ENCODE results near the gene PRKCZ.
"Not testable (repeated sequence)": the region's sequence is repeated elsewhere in the genome, so short reads cannot be mapped to it uniquely, and the experiment has no call there.

Gene PRKCZ

GRCh38 chr1:2090216-2090890 is 40.1 kb downstream of the PRKCZ start:
- DNase-seq, result no peak

GRCh38 chr1:2091611-2092604 is 41.7 kb downstream of the PRKCZ start:
- no peak for DNase-seq

- no peak for DNase-seq
Measured at GRCh38 chr1:2093055-2093454, 42.8 kb downstream of the PRKCZ start.

- DNase-seq, result no peak
Measured at GRCh38 chr1:2093636-2094035, 43.4 kb downstream of the PRKCZ start.

DNA sequence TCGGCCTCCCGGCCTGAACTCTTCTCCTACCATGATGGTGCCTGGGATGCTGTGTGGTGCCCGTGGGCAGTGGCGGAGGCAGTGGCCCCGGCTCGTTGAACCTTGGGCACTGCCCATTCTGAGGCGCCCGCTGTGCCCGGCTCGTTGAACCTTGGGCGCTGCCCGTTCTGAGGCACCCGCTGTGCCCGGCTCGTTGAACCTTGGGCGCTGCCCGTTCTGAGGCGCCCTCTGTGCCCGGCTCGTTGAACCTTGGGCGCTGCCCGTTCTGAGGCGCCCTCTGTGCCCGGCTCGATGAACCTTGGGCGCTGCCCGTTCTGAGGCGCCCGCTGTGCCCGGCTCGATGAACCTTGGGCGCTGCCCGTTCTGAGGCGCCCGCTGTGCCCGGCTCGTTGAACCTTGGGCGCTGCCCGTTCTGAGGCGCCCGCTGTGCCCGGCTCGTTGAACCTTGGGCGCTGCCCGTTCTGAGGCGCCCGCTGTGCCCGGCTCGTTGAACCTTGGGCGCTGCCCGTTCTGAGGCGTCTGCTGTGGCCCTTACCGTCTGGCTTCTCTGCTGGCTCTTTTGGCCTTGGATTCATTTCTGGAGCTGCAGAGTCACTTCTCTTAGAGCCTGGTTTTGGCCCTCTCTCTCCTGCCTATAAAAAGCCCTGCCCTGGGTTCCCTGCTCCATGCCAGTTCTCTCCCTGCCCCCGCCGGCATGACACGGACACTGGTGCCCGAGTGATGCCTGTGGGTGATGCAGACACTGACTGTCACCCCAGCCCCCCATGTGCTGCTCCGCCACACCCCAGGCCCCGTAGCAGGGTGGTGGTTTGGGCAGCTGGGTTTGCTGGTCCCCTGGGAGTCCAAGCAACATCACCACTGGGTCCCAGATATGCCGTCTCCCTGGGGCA is 44.3 kb downstream of the PRKCZ start:
- not testable (repeated sequence) for DNase-seq

GRCh38 chr1:2095394-2095793 is 45.2 kb downstream of the PRKCZ start:
- DNase-seq, result no peak

GRCh38 chr1:2095981-2096736 is 45.9 kb downstream of the PRKCZ start:
- no peak for DNase-seq

DNA sequence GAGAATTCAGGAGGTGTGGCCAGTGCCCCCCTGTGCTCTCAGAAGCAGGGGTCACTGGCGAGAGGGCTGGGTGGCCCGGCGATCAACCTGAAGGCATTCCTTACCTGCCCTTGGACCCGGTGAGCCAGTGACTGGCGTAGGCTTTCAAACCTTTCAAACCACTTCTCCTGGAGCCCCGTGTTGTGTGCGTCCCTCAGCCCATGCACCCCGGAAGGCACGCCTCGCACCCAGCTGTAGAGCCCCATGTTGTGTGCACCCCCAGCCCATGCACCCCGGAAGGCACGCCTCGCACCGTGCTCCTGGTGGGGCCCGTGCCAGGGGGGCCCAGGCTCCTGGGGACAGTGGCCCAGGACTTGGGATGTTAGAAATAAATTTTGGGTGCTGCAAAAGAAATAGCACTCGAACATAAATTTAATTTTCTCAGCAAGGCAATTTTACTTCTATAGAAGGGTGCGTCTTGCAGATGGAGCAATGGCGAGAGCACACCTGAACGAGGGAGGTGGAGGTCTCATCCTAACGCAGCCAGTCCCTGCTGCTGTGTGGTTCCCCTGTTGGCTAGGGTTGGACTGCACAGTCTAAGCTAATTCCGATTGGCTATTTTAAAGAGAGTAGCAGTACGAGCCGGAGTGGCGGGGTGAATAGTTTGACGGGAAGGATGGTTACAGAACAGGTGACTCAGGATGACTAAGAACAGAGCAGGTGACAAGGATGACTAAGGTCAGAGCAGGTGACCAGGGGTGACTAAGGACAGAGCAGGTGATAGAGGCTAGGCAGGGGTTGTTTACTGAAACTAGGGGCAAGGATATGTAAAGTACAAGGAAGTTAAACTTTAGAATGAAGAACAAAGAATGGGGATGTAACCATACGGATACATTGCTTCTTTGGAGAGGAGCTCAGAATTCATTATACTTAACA is 47.4 kb downstream of the PRKCZ start:
- no peak for DNase-seq

GRCh38 chr1:2098301-2098698 is 48.1 kb downstream of the PRKCZ start:
- DNase-seq, result no peak

DNA sequence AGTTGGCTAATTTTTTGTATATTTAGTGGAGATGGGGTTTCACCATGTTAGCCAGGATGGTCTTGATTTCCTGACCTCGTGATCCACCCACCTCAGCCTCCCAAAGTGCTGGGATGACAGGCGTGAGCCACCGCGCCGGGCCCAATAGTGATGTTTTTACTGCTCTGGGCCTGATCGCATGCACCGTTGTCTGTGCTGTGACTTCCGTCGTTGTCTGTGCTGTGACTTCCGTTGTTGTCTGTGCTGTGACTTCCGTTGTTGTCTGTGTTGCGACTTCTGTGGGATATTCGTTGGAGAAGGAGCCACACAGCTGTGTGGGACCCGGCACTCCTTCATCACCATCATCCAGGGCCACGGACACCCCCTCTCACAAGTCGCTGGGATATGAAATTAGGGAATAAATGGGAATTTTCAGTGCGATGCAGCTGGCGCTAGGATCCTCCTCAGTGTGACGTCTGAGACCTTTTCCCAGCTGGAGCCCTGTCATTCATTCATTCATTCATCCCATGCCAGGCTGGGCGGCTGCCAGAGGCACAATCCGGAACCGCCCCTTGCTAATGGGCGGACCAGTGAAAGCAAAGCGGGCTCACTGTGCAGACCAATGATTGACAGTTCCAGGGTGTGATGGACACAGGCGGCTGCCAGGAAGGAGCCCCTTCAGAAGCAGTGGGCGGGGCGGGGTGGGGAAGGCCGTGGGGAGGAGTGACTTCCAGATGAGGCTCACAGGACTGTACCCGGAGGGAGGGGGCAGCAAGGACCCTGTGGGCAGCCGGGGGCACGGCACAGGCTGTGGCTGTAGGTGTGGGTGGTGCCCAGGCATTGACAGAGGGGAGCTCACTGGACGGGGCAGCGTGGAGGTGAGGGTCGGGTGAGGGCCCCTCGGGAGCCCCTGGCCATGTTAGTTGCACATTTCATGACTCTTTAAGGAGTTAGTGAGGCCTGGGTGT is 48.9 kb downstream of the PRKCZ start:
- no peak for DNase-seq

DNA sequence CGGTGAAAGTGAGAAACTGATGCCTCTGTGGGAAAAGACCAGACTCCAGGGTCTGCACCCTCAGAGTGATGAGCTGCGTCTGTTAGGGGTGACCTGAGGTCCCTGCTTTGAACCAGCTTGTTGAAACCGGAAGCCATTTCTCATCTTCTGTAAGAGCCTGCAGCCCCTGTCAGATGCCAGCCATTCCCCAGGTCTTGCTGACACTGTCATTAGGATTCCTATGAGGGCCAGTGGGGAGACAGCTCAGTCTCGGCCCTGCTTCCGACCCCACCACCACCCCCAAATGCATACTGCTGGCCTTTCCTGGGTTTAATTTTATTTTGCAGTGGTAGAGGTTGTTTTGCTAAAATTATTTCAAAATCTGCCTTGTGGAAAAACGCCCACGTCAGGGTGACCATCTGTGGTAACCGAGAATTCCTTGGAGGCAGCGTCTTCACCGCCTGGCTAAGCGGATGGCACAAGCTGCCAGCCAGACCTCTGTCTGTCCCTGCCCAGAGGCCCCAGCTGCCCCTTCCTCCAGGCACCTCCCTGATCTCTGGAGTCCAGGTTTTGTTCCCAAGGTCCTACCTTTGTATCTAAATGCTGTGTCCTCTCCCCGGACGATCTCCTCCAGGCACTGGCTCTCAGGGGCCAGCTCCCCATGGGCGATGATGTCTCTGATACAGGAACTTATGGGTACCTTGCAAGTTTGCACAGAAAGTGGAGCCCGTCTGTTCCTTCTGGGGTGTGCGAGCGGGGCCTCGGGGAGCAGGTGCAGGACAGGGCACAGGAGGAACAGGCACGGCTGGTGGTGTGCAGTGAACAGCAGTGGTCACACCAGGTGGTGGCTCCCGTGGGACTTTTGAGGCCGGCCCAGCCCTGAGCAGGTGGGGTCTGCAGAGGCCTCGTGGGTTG is 49.9 kb downstream of the PRKCZ start:
- no peak for DNase-seq

GRCh38 chr1:2100780-2101108 is 50.5 kb downstream of the PRKCZ start:
- DNase-seq, result no peak

- no peak for DNase-seq
Measured at GRCh38 chr1:2101531-2101930, 51.3 kb downstream of the PRKCZ start.

DNA sequence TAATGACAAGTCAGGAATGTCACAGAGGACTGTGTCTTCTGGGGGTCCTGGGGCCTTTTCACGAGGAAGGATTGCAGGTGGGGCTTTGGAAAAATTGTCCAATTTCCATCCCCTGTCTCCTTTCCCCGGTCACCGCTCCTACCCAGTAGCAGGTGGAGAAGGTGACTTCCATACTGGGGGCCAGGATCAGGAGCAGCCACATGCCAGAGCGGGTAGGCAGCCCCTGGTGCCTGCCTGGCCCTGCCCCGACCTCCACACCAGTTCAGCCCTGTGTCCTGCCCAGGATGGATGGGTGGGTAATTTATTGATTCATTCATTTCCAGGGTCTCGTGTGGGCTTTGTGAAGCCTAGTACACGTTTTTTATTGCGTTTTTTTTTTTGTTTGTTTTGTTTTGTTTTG is 51.7 kb downstream of the PRKCZ start:
- DNase-seq, result no peak

DNA sequence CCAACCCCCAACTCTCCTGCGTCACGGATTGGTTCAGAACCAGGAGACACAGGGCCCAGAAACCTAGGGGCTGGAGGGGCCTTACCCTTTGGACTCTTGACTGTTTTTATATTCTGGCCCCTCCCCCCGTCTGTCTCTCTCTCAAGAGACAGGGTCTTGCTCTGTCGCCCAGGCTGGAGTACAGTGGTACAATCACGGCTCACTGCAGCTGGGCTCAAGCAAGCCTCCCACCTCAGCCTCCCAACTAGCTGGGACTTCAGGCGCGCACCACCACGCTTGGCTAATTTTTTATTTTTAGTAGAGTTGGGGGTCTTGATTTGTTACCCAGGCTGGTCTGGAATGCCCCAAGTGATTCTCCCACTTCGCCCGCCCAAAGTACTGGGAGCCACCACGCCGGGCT is 52.5 kb downstream of the PRKCZ start:
- DNase-seq, result no peak

GRCh38 chr1:2103266-2103900 is 53.2 kb downstream of the PRKCZ start:
- no peak for DNase-seq

DNA sequence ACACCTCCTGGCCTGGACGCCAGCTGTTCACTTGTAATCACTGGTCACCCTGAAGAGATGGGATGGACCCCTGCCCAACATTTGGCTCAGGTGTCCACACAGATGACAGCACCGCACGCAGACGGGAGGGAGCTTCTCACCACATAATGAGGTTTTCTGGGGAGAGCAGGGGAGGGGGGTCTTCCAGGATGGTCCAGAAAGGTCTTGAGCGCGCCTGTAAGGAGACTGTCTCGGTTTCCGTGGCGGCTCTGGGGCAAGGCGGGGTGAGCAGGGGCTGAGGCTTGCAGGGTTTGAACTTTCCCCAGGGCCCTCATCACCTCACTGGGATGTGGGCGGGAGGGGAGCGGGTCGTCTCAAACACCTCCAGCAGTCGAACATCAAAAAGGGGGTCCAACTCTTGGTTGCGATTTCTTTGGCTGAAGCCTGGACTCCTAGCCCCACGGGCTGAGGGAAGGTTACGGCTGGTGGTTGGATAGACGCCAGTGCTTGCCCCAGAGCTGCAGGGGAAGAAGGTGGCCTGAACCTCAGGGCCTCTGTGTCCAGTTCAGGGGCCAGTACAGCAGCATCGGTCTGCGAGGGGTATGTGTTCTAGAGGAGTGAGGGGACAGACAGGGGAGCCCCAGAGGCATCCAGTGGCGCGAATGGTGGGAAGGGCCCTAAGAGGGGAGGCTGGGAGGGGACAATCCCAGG is 53.8 kb downstream of the PRKCZ start:
- no peak for DNase-seq

All from activated gamma-delta T cell (primary cell).